GM23338 (cell line): Measurements from ENCODE around the gene EDNRB. TPM values are rescaled to one million over a fixed set of nuclear protein-coding genes. Genes with fewer than 3 reads are reported as not detected.
"Not testable (repeated sequence)": the region's sequence is repeated elsewhere in the genome, so short reads cannot be mapped to it uniquely, and the experiment has no call there.

Experiments
- ATAC-seq: fragments of 200-7000 bp; cut with Tn5 transposase; 3 replicates; pipeline ENCODE4 v1.9.1; 2020
- DNase-seq: peaks from one replicate; pipeline ENCODE4 v3.0.0-alpha.2; 2015; ENCODE audit warnings: low spot score
- H2AFZ ChIP-seq: fragments of 200-600 bp; sonication (generic); 2 replicates; pipeline ENCODE4 v1.8.0; 2016; ENCODE audit warnings: antibody characterized with exemption, mild to moderate bottlenecking, moderate library complexity
- H3F3A ChIP-seq: fragments of 200-600 bp; sonication (generic); replicated peaks from 2 replicates; pipeline ENCODE4 v1.8.0; 2017; ENCODE audit warnings: antibody characterized with exemption, mixed run types, low read depth
- H3K27ac ChIP-seq: fragments of 200-600 bp; sonication (generic); 2 replicates; pipeline ENCODE4 v1.6.1; 2016; ENCODE audit warnings: low read depth
- H3K27me3 ChIP-seq: fragments of 200-600 bp; sonication (generic); 2 replicates; pipeline ENCODE4 v1.8.0; 2016; ENCODE audit warnings: mild to moderate bottlenecking, mixed run types, moderate library complexity; ENCODE audit not compliant: insufficient read depth
- H3K36me3 ChIP-seq: fragments of 200-600 bp; sonication (generic); 2 replicates; pipeline ENCODE4 v1.8.0; 2016; ENCODE audit warnings: mild to moderate bottlenecking; ENCODE audit not compliant: insufficient read depth
- H3K4me1 ChIP-seq: fragments of 200-600 bp; sonication (generic); 2 replicates; pipeline ENCODE4 v1.8.0; 2016; ENCODE audit warnings: mild to moderate bottlenecking, moderate library complexity; ENCODE audit not compliant: insufficient read depth
- H3K4me2 ChIP-seq: fragments of 200-600 bp; sonication (generic); 2 replicates; pipeline ENCODE4 v1.7.1; 2017; ENCODE audit warnings: mixed run types
- H3K4me3 ChIP-seq: fragments of 200-600 bp; sonication (generic); 2 replicates; pipeline ENCODE4 v1.6.1; 2016; ENCODE audit warnings: mixed run types
- H3K79me2 ChIP-seq: fragments of 200-600 bp; sonication (generic); replicated peaks from 2 replicates; pipeline ENCODE4 v1.8.0; 2017; ENCODE audit warnings: mild to moderate bottlenecking; ENCODE audit not compliant: insufficient read depth
- H3K9me2 ChIP-seq: fragments of 200-600 bp; sonication (generic); 2 replicates; pipeline ENCODE4 v1.8.0; 2017; ENCODE audit not compliant: insufficient read depth
- H4K20me1 ChIP-seq: fragments of 200-600 bp; sonication (generic); replicated peaks from 2 replicates; pipeline ENCODE4 v1.8.0; 2017; ENCODE audit warnings: mild to moderate bottlenecking; ENCODE audit not compliant: insufficient read depth
- H3K27ac Mint-ChIP-seq: 2 replicates; pipeline ENCODE4 v1.8.0; 2020; ENCODE audit warnings: inconsistent platforms, mild to moderate bottlenecking, moderate library complexity, mixed read lengths
- H3K27me3 Mint-ChIP-seq: 3 replicates; pipeline ENCODE4 v1.8.0; 2022; ENCODE audit warnings: low read depth, mild to moderate bottlenecking, moderate library complexity, mixed read lengths, inconsistent platforms; ENCODE audit not compliant: insufficient read depth, poor library complexity
- H3K36me3 Mint-ChIP-seq: 3 replicates; pipeline ENCODE4 v1.8.0; 2021; ENCODE audit warnings: low read depth, mild to moderate bottlenecking, inconsistent platforms, moderate library complexity, mixed read lengths
- H3K4me1 Mint-ChIP-seq: 3 replicates; pipeline ENCODE4 v1.8.0; 2020; ENCODE audit warnings: mild to moderate bottlenecking, inconsistent platforms, mixed read lengths
- H3K4me3 Mint-ChIP-seq: 3 replicates; pipeline ENCODE4 v1.8.0; 2021; ENCODE audit warnings: moderate library complexity, mild to moderate bottlenecking, inconsistent platforms, mixed read lengths
- H3K9me3 Mint-ChIP-seq: 3 replicates; pipeline ENCODE4 v1.8.0; 2020; ENCODE audit warnings: moderate library complexity, mild to moderate bottlenecking, inconsistent platforms, mixed read lengths
- CTCF ChIP-seq, 2 experiments: fragments of 200-600 bp in 1 of 2; sonication (generic) in 1 of 2; conservative IDR thresholded peaks; 2 replicates each; pipeline versions ENCODE4 v1.5.1 to v1.6.1; 2016 to 2017; ENCODE audit warnings: antibody characterized with exemption in 2 of 2, low read depth in 2 of 2, mild to moderate bottlenecking in 2 of 2, moderate library complexity in 1 of 2
- EZH2phosphoT487 ChIP-seq: fragments of 200-600 bp; sonication (generic); IDR thresholded peaks from one replicate; pipeline ENCODE4 v1.8.1; 2018; ENCODE audit warnings: antibody characterized with exemption; ENCODE audit not compliant: unreplicated experiment
- NANOG ChIP-seq: IDR thresholded peaks from 2 replicates; pipeline ENCODE4 v1.6.1; 2016; ENCODE audit warnings: antibody characterized with exemption, borderline replicate concordance
- ZNF114 ChIP-seq: fragments of 250-450 bp; sonication (Bioruptor Pico); IDR thresholded peaks from 2 replicates; pipeline ENCODE4 v1.5.0; 2020; ENCODE audit warnings: mild to moderate bottlenecking, moderate library complexity
- ZNF462 ChIP-seq: fragments of 250-450 bp; sonication (Bioruptor Pico); IDR thresholded peaks from 2 replicates; pipeline ENCODE4 v1.5.0; 2020; ENCODE audit warnings: mild to moderate bottlenecking, moderate library complexity
- polyA plus RNA-seq: library from polyadenylated mRNA; unstranded; fragments of >200 nt; fragmentation: Nextera tagmentation; extraction: Ambion mirVana; gene quantifications from 2 replicates; pipeline ENCODE4 v1.2.1, GENCODE V29; 2016
- total RNA-seq: library from RNA; depleted of rRNA; stranded (reverse); fragments of >200 nt; shearing (Covaris generic); gene quantifications from 2 replicates; pipeline ENCODE4 v1.2.3, GENCODE V29; 2014

EDNRB gene
- total and polyA plus RNA-seq, 2 experiments from 2014 or later, result 27.9 to 28.9 TPM

- TF ChIP-seq ZNF462 (no peak), NANOG (no peak), CTCF (conservative IDR thresholded peaks at IDR 0.05; ENCODE audit: low read depth in 2 of 2) (no peak), EZH2phosphoT487 (no peak), ZNF114 (CRISPR knock-in tag) (no peak)
Observed at GRCh38 chr13:77946522-77946921, 27.9 kb upstream of the EDNRB start (continued).

GRCh38 chr13:77935063-77935462 lies 16.4 kb upstream of the EDNRB start:
- not testable (repeated sequence) for ATAC-seq, H3K4me3 ChIP-seq, H3K27me3 Mint-ChIP-seq, H3K79me2 ChIP-seq, H4K20me1 ChIP-seq, H3K9me2 ChIP-seq, H3K27ac ChIP-seq, H3K27ac Mint-ChIP-seq, DNase-seq, H3K27me3 ChIP-seq, H2AFZ ChIP-seq, H3F3A ChIP-seq, H3K4me2 ChIP-seq, H3K4me3 Mint-ChIP-seq
- Histone ChIP-seq H3K4me1 (peaks cover 28% of the 10 kb centered on the region), H3K36me3 (peaks cover 14% of the 10 kb centered on the region; the same call in 1 of the 2 replicates)
- peaks cover 13% of the 10 kb centered on the region for H3K4me1 Mint-ChIP-seq
- peaks cover 35% of the 10 kb centered on the region for H3K36me3 Mint-ChIP-seq
- H3K9me3 Mint-ChIP-seq, result peaks cover 36% of the 10 kb centered on the region
